Mesothelial cell of epicardium (in vitro differentiated cells): ENCODE measurements around the gene PHF19. TPM values are rescaled to one million over a fixed set of nuclear protein-coding genes. Genes with fewer than 3 reads are reported as not detected.

Experiments used
- DNase-seq, 2 experiments: peaks; one replicate each; pipeline ENCODE4 v3.0.0; 2021; ENCODE audit warnings: low spot score in 2 of 2; ENCODE audit not compliant: unreplicated experiment in 2 of 2
- H3K27ac Mint-ChIP-seq: 2 replicates; pipeline ENCODE4 v1.8.0; 2021; ENCODE audit warnings: mixed read lengths
- H3K27me3 Mint-ChIP-seq: 2 replicates; pipeline ENCODE4 v1.8.0; 2021; ENCODE audit warnings: low read depth, mixed read lengths
- H3K36me3 Mint-ChIP-seq: 2 replicates; pipeline ENCODE4 v1.8.0; 2021; ENCODE audit warnings: mixed read lengths
- H3K4me1 Mint-ChIP-seq: 2 replicates; pipeline ENCODE4 v1.8.0; 2021; ENCODE audit warnings: mixed read lengths
- H3K4me3 Mint-ChIP-seq: 2 replicates; pipeline ENCODE4 v1.8.0; 2021; ENCODE audit warnings: mild to moderate bottlenecking, moderate library complexity, mixed read lengths
- H3K9me3 Mint-ChIP-seq: 2 replicates; pipeline ENCODE4 v1.8.0; 2021; ENCODE audit warnings: mixed read lengths
- total RNA-seq: library from RNA; stranded (reverse); gene quantifications from 3 replicates; pipeline ENCODE4 v1.2.1, GENCODE V29; 2021
- TF ChIP-seq, protein P1 (sequence below): fragments of 200-600 bp; sonication (generic); IDR thresholded peaks from one replicate; pipeline ENCODE4 v1.5.0; 2021; ENCODE audit warnings: antibody characterized with exemption; ENCODE audit not compliant: unreplicated experiment

PHF19 gene
- total RNA-seq, 1 donor from 2014 or later: 41.6 TPM

DNA sequence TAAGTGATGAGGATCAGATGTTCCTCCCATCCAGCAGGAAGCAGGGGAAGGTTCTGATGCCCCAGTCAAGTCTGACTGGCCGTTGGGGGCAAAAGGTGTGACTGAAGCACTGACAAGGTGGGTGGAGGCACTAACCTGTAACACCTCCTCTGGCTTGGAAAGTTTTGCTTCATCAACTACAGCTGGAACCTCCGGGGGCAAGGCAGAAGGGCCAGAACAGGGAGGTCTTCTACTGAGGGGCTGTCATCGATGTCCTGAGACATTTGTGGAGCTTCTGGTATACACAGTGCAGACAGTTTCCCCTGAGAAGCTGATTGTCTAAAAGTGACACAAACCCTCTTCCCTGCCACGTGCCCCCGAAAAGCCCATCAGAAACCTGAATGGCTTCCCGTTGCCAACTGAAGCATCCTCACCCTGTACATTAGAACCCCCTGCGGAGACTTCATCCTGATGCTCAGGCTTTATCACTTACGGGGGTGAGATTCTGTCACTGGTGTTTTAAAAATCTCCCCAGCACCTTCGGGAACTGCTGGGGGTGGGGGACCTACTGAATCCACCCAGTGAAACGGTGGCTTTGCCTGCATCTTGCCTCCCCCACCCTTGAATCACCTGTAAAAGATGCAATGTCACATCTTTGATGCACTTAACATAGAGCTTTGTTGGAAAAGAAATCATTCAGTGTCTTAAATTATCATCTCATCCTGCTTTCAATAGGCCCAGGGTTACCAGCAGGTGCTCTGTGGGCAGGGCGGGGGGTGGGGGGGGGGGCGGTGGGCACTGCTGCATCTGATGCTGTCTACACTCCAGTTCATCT is 25.0 kb upstream of the PHF19 start:
- Mint-ChIP-seq H3K27ac (no peak overlapping the region), H3K36me3 (no peaks in the 10 kb centered on the region), H3K9me3 (no peaks in the 10 kb centered on the region), H3K4me3 (no peak overlapping the region), H3K27me3 (no peaks in the 10 kb centered on the region), H3K4me1 (no peaks in the 10 kb centered on the region)
- no peak for DNase-seq
- TF ChIP-seq, protein P1, sequence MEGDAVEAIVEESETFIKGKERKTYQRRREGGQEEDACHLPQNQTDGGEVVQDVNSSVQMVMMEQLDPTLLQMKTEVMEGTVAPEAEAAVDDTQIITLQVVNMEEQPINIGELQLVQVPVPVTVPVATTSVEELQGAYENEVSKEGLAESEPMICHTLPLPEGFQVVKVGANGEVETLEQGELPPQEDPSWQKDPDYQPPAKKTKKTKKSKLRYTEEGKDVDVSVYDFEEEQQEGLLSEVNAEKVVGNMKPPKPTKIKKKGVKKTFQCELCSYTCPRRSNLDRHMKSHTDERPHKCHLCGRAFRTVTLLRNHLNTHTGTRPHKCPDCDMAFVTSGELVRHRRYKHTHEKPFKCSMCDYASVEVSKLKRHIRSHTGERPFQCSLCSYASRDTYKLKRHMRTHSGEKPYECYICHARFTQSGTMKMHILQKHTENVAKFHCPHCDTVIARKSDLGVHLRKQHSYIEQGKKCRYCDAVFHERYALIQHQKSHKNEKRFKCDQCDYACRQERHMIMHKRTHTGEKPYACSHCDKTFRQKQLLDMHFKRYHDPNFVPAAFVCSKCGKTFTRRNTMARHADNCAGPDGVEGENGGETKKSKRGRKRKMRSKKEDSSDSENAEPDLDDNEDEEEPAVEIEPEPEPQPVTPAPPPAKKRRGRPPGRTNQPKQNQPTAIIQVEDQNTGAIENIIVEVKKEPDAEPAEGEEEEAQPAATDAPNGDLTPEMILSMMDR: no peak

GRCh38 chr9:120900824-120901223 is 23.8 kb upstream of the PHF19 start:
- Mint-ChIP-seq H3K4me3 (no peak overlapping the region), H3K27me3 (no peaks in the 10 kb centered on the region), H3K9me3 (no peaks in the 10 kb centered on the region), H3K4me1 (no peaks in the 10 kb centered on the region), H3K27ac (no peak overlapping the region), H3K36me3 (no peaks in the 10 kb centered on the region)
- no peak for DNase-seq
- TF ChIP-seq, protein P1: no peak

- TF ChIP-seq, protein P1: no peak
- no peak for DNase-seq
- H3K27me3 Mint-ChIP-seq: no peaks in the 10 kb centered on the region
- no peak overlapping the region for H3K4me3 Mint-ChIP-seq
- no peak overlapping the region for H3K27ac Mint-ChIP-seq
- no peaks in the 10 kb centered on the region for H3K9me3 Mint-ChIP-seq
- no peaks in the 10 kb centered on the region for H3K4me1 Mint-ChIP-seq
- H3K36me3 Mint-ChIP-seq: no peaks in the 10 kb centered on the region
Observed at GRCh38 chr9:120899490-120900068, 22.6 kb upstream of the PHF19 start.

DNA sequence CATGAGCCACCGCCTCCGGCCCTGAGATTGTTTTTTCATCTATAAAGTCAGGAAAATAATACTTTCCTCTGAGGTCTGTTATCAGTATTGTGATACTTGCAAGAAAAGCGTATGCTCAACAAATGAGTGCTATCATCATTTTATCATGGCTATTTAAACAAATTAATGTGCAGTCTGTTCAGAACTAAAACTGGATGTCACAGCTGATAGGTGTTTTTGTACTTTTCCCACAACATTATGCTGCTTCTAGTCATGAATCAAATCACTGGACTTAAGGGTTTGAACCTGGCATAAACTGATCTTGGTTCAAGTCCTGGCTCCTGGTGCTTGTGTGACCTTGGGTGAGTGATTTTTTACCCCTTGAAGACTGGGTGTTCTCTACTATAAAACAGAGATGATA is 21.4 kb upstream of the PHF19 start:
- TF ChIP-seq, protein P1: no peak
- Mint-ChIP-seq H3K36me3 (no peaks in the 10 kb centered on the region), H3K27me3 (no peaks in the 10 kb centered on the region), H3K9me3 (no peaks in the 10 kb centered on the region), H3K4me3 (no peak overlapping the region), H3K27ac (no peak overlapping the region), H3K4me1 (peaks cover 2% of the 10 kb centered on the region)
- no peak for DNase-seq

DNA sequence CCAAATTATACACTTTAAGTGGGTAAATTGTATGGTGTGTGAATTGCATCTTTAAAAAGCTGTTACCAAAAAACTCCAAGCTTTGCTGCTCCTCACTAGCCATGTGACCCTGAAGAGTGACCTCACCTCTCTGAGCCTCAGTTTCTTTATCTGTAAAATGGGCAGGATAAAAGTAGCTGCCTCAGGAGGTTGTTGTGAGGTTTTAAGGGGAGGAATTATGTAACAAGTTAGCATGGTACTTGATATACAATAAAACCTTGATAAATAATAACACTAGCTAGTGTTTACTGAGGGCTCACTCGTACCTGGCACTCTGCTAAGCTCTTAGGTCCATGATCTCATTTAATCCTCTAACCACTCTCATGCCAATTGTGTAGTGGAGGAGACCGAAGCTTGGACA is 19.0 kb upstream of the PHF19 start:
- Mint-ChIP-seq H3K9me3 (no peaks in the 10 kb centered on the region), H3K4me3 (no peak overlapping the region), H3K27ac (no peak overlapping the region), H3K36me3 (no peaks in the 10 kb centered on the region), H3K27me3 (no peaks in the 10 kb centered on the region), H3K4me1 (peaks cover 3% of the 10 kb centered on the region)
- TF ChIP-seq, protein P1: no peak
- no peak for DNase-seq
